Activated CD4-positive, alpha-beta T cell treated with anti-CD3 and anti-CD28 coated beads, Interleukin-2, amount 10 ng/mL, durations not matched to agents 7 days and 5 days (primary cell): ENCODE measurements around the gene YAP1. TPM values are rescaled to one million over a fixed set of nuclear protein-coding genes. Genes with fewer than 3 reads are reported as not detected.

ENCODE experiments used
- CTCF ChIA-PET: fragments of 350-600 bp; sonication (Branson Sonifier 250); formaldehyde crosslinking; loops from one replicate; lab custom pipeline; 2021; ENCODE audit warnings: antibody characterized with exemption; lab: Charles Lee
- POLR2A ChIA-PET: fragments of 350-600 bp; sonication (Branson Sonifier 250); formaldehyde crosslinking; loops from one replicate; lab custom pipeline; 2021; ENCODE audit warnings: antibody characterized with exemption; lab: Charles Lee
- DNase-seq: peaks from one replicate; pipeline ENCODE4 v3.0.0-alpha.2; 2020
- H3K27ac Mint-ChIP-seq: one replicate; pipeline ENCODE4 v1.8.0; 2021; ENCODE audit warnings: mild to moderate bottlenecking, moderate library complexity, mixed read lengths
- H3K27me3 Mint-ChIP-seq: one replicate; pipeline ENCODE4 v1.8.0; 2021; ENCODE audit warnings: mixed read lengths
- H3K36me3 Mint-ChIP-seq: one replicate; pipeline ENCODE4 v1.8.0; 2021; ENCODE audit warnings: low read depth, mixed read lengths
- H3K4me1 Mint-ChIP-seq: one replicate; pipeline ENCODE4 v1.8.0; 2021; ENCODE audit warnings: mixed read lengths
- H3K4me3 Mint-ChIP-seq: one replicate; pipeline ENCODE4 v1.8.0; 2021; ENCODE audit warnings: mild to moderate bottlenecking, moderate library complexity, mixed read lengths
- H3K9me3 Mint-ChIP-seq: one replicate; pipeline ENCODE4 v1.8.0; 2021; ENCODE audit warnings: mixed read lengths
- total RNA-seq, 2 experiments: library from RNA; stranded (reverse); gene quantifications; one replicate each; pipeline ENCODE4 v1.2.3, GENCODE V29; 2021

YAP1 gene
- total RNA-seq, 2 experiments from 2014 or later = not detected

DNA sequence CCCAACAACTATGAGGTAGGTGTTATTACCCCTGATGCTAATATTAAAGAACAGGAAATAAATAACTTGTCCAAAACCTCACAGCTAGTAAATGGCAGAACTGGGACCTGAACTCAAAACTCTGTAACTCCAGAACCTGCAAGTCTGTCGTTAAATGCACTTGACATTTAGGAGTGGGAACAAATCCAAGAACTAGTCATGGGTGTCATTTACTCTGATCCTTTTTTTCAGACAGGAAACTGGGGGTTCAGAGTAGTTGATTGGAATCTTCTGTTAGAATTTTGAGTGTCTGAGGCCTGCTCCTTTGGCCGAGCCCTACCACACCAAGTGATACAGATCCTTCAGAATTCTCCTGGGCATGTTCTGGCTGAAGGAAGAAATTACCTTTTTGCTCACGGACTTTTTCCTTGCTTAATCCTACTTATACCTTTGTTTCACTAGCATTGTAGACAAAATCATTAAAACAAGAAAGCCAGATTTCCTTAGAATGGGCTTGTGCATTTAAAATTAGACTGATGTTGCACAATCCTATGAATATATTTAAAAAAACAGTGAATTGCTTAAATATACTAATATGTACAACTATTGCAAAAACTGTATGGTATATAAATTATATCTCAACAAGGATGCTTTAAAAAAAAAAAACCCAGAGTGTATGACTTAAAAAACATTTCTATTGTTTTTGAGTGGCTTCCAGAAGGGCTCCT lies 1.4 kb upstream of the YAP1 start:
- peaks cover 14% of the 10 kb centered on the region for H3K4me1 Mint-ChIP-seq
- peaks cover 45% of the 10 kb centered on the region for H3K27me3 Mint-ChIP-seq
- no peaks in the 10 kb centered on the region for H3K9me3 Mint-ChIP-seq
- no peak overlapping the region for H3K4me3 Mint-ChIP-seq
- DNase-seq = no peak
- ChIA-PET CTCF (no interaction called here), POLR2A (no interaction called here)
- H3K36me3 Mint-ChIP-seq = peaks cover 4% of the 10 kb centered on the region
- no peak overlapping the region for H3K27ac Mint-ChIP-seq

DNA sequence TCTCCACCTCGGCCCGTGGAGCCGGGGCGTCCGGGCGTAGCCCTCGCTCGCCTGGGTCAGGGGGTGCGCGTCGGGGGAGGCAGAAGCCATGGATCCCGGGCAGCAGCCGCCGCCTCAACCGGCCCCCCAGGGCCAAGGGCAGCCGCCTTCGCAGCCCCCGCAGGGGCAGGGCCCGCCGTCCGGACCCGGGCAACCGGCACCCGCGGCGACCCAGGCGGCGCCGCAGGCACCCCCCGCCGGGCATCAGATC lies 439 bp downstream of the YAP1 start:
- Mint-ChIP-seq H3K4me3 (no peak overlapping the region), H3K9me3 (no peaks in the 10 kb centered on the region), H3K4me1 (peaks cover 14% of the 10 kb centered on the region), H3K27me3 (peaks cover 54% of the 10 kb centered on the region), H3K27ac (no peak overlapping the region), H3K36me3 (peaks cover 4% of the 10 kb centered on the region)
- DNase-seq = no peak
- POLR2A ChIA-PET = no interaction called here
- CTCF ChIA-PET = no interaction called here

- H3K9me3 Mint-ChIP-seq = no peaks in the 10 kb centered on the region
- no peak overlapping the region for H3K27ac Mint-ChIP-seq
- peaks cover 14% of the 10 kb centered on the region for H3K4me1 Mint-ChIP-seq
- CTCF ChIA-PET = no interaction called here
- peaks cover 4% of the 10 kb centered on the region for H3K36me3 Mint-ChIP-seq
- no peak overlapping the region for H3K4me3 Mint-ChIP-seq
- DNase-seq = no peak
- POLR2A ChIA-PET = no interaction called here
- peaks cover 59% of the 10 kb centered on the region for H3K27me3 Mint-ChIP-seq
Observed at GRCh38 chr11:102111011-102111786, 952 bp downstream of the YAP1 start.

DNA sequence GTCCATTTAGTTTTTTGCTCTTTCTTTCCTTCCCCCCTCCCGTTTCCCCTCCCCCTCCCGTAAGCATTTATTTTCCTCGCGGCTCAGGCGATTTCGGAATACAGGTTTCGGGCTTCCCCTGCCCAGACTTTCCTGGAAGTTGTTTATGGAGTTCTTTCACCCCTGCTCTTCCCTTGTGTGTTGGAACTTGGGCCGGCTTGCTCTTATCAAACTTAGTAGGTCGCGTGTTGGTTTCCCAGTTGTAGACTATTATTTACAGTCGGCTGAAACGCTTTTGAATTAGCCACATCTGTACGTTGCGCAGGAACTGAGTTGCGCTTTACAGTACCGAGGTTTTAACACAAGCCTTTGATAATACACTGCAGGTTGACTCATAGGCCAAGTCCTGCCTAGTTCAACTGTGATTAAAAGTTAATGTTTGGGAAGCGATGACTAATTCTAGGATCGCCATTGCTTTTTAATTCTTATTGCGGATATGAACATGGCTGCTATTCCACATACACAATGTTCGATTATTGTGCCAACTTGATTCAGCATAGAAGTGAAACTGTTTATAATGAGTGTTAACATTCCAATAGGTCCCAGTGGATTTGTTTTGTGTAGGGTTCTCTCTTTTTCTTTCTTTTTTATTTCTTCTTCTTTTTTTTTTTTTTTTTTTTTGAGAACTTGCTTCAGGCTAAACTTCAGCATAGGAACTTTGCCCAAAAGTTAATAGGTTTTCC lies 1.7 kb downstream of the YAP1 start:
- H3K4me1 Mint-ChIP-seq = peaks cover 14% of the 10 kb centered on the region
- peaks cover 66% of the 10 kb centered on the region for H3K27me3 Mint-ChIP-seq
- CTCF ChIA-PET = no interaction called here
- no peak overlapping the region for H3K27ac Mint-ChIP-seq
- peak; percentile 17 for DNase-seq
- H3K36me3 Mint-ChIP-seq = peaks cover 4% of the 10 kb centered on the region
- H3K9me3 Mint-ChIP-seq = no peaks in the 10 kb centered on the region
- H3K4me3 Mint-ChIP-seq = peak overlapping the region; percentile 62
- POLR2A ChIA-PET = no interaction called here

- Mint-ChIP-seq H3K36me3 (peaks cover 4% of the 10 kb centered on the region), H3K9me3 (no peaks in the 10 kb centered on the region), H3K27ac (no peak overlapping the region), H3K27me3 (peaks cover 70% of the 10 kb centered on the region), H3K4me1 (peaks cover 14% of the 10 kb centered on the region), H3K4me3 (no peak overlapping the region)
- CTCF ChIA-PET = no interaction called here
- POLR2A ChIA-PET = no interaction called here
- no peak for DNase-seq
Observed at GRCh38 chr11:102112509-102112821, 2.2 kb downstream of the YAP1 start.

DNA sequence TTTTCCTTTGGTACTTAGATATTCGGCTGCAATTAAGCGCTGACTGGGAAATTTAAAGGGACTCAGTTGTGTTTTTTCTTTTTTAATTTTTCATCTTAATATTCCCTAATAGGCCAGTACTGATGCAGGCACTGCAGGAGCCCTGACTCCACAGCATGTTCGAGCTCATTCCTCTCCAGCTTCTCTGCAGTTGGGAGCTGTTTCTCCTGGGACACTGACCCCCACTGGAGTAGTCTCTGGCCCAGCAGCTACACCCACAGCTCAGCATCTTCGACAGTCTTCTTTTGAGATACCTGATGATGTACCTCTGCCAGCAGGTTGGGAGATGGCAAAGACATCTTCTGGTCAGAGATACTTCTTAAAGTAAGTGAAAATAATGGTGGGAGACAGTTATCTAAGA lies 3.8 kb downstream of the YAP1 start:
- H3K4me1 Mint-ChIP-seq = peaks cover 16% of the 10 kb centered on the region
- H3K27me3 Mint-ChIP-seq = peaks cover 64% of the 10 kb centered on the region
- CTCF ChIA-PET = no interaction called here
- no peak for DNase-seq
- peaks cover 4% of the 10 kb centered on the region for H3K36me3 Mint-ChIP-seq
- no peak overlapping the region for H3K27ac Mint-ChIP-seq
- H3K9me3 Mint-ChIP-seq = no peaks in the 10 kb centered on the region
- H3K4me3 Mint-ChIP-seq = no peak overlapping the region
- POLR2A ChIA-PET = no interaction called here

- H3K27ac Mint-ChIP-seq = no peak overlapping the region
- POLR2A ChIA-PET = no interaction called here
Observed at GRCh38 chr11:102115557-102115956, 5.3 kb downstream of the YAP1 start.

GRCh38 chr11:102116453-102117205 lies 6.4 kb downstream of the YAP1 start:
- Mint-ChIP-seq H3K4me3 (no peak overlapping the region), H3K4me1 (peaks cover 7% of the 10 kb centered on the region), H3K27me3 (peaks cover 58% of the 10 kb centered on the region), H3K27ac (no peak overlapping the region), H3K9me3 (no peaks in the 10 kb centered on the region), H3K36me3 (peaks cover 3% of the 10 kb centered on the region)
- DNase-seq = no peak
- ChIA-PET CTCF (no interaction called here), POLR2A (no interaction called here)

More at GRCh38 chr11:102115557-102115956, 5.3 kb downstream of the YAP1 start:
- peaks cover 9% of the 10 kb centered on the region for H3K4me1 Mint-ChIP-seq
- peaks cover 59% of the 10 kb centered on the region for H3K27me3 Mint-ChIP-seq
- H3K4me3 Mint-ChIP-seq = no peak overlapping the region
- peaks cover 3% of the 10 kb centered on the region for H3K36me3 Mint-ChIP-seq
- H3K9me3 Mint-ChIP-seq = no peaks in the 10 kb centered on the region
- CTCF ChIA-PET = no interaction called here
- DNase-seq = no peak

DNA sequence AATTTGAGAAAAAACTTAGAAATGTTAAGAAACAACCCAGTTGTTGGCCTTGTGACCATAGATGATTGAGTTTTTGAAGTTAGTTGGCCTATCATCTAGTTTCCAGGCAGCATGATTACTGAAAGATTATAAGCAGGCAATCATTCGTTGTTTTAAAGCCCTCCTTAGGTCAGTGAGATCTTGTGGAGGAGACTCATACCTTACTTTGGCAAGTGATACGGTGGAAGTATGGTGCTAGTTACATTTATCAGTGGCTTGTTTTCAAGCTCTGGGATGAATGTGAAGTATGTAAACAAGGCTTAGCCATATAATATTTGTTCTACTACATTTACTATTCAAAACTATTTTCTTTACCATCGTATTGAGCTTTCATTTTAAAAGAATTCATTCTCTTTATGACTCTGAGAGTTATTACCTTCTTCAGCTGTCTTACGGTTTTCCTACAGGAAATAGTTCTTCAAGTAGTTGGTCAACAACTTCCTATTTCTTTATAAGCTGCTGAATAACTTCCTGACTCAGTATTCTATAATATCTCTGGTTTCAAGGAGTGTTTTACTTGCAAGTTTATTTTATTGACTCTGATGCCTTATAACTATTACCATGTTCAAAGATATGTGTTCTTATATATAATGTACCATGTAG lies 7.3 kb downstream of the YAP1 start:
- ChIA-PET CTCF (no interaction called here), POLR2A (no interaction called here)
- DNase-seq = no peak
- Mint-ChIP-seq H3K36me3 (no peaks in the 10 kb centered on the region), H3K27ac (no peak overlapping the region), H3K27me3 (peaks cover 49% of the 10 kb centered on the region), H3K9me3 (no peaks in the 10 kb centered on the region), H3K4me1 (peaks cover 2% of the 10 kb centered on the region), H3K4me3 (no peak overlapping the region)

DNA sequence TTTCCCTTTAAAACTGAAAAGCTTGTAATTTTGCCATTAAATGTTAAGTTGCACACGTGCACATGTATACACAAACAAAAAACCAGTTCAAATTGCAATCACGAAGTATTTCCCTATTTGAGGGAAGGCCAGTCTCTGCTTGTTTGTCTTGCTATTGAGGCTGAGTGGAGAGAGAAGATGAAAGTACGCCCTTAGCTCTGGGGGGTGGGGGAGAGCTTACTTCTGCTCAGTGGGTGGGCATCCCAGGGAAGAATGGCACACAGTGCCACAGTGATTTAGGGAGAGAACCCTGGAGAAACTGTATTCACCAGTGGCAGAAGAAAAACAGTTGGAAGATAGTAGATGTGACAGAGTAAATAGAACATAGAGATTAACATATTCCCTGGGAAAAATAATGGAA lies 8.7 kb downstream of the YAP1 start:
- Mint-ChIP-seq H3K27me3 (peaks cover 43% of the 10 kb centered on the region), H3K36me3 (no peaks in the 10 kb centered on the region), H3K4me3 (no peak overlapping the region), H3K4me1 (peaks cover 2% of the 10 kb centered on the region), H3K27ac (no peak overlapping the region), H3K9me3 (no peaks in the 10 kb centered on the region)
- DNase-seq = no peak
- POLR2A ChIA-PET = no interaction called here
- CTCF ChIA-PET = no interaction called here

- H3K27me3 Mint-ChIP-seq = peaks cover 37% of the 10 kb centered on the region
- POLR2A ChIA-PET = no interaction called here
- DNase-seq = no peak
- H3K9me3 Mint-ChIP-seq = no peaks in the 10 kb centered on the region
- no peak overlapping the region for H3K4me3 Mint-ChIP-seq
- no peaks in the 10 kb centered on the region for H3K36me3 Mint-ChIP-seq
- H3K27ac Mint-ChIP-seq = no peak overlapping the region
- H3K4me1 Mint-ChIP-seq = peaks cover 2% of the 10 kb centered on the region
- CTCF ChIA-PET = interaction anchor here (0.9 kb wide), 1 partner anchor 16 kb away, joined by 4 read pairs; no protein-coding TSS in a partner anchor
Observed at GRCh38 chr11:102119997-102120396, 9.8 kb downstream of the YAP1 start.

DNA sequence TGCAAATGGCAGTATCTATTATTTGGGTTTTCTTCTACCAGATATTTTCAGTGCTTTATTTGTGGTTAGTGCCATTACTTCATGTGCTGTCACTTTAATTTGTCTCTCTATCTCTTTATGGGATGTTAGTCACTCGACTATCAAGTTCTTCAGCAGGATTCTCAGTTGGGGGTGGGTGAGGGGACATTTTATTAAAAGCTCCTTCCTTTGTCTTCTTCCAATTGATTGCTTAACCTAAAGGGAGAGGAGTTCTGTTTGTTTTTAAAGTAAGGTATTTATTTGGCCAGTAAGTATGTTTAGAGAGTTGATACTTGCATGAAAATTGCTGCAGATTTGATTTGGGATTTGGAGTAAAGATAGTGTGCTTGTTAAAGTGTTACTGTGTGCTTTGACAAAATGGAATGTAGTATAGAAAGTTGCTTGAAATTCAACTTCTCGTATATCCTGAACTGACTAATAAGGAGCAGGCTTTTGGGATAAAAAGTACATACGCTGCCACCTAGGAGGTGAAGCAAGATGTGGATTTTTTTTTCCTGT lies 10.3 kb downstream of the YAP1 start:
- DNase-seq = no peak
- Mint-ChIP-seq H3K4me3 (no peak overlapping the region), H3K27me3 (peaks cover 32% of the 10 kb centered on the region), H3K27ac (no peak overlapping the region), H3K9me3 (no peaks in the 10 kb centered on the region), H3K36me3 (no peaks in the 10 kb centered on the region), H3K4me1 (peaks cover 2% of the 10 kb centered on the region)
- POLR2A ChIA-PET = no interaction called here
- CTCF ChIA-PET = interaction anchor here (0.9 kb wide), 1 partner anchor 17 kb away, joined by 4 read pairs; no protein-coding TSS in a partner anchor
